ENCODE data around the gene ARL15. TPM values are rescaled to one million over a fixed set of nuclear protein-coding genes. Genes with fewer than 3 reads are reported as not detected.

ARL15 gene
- total RNA-seq, 1 donor from 2014 or later, result 16.9 TPM

DNA sequence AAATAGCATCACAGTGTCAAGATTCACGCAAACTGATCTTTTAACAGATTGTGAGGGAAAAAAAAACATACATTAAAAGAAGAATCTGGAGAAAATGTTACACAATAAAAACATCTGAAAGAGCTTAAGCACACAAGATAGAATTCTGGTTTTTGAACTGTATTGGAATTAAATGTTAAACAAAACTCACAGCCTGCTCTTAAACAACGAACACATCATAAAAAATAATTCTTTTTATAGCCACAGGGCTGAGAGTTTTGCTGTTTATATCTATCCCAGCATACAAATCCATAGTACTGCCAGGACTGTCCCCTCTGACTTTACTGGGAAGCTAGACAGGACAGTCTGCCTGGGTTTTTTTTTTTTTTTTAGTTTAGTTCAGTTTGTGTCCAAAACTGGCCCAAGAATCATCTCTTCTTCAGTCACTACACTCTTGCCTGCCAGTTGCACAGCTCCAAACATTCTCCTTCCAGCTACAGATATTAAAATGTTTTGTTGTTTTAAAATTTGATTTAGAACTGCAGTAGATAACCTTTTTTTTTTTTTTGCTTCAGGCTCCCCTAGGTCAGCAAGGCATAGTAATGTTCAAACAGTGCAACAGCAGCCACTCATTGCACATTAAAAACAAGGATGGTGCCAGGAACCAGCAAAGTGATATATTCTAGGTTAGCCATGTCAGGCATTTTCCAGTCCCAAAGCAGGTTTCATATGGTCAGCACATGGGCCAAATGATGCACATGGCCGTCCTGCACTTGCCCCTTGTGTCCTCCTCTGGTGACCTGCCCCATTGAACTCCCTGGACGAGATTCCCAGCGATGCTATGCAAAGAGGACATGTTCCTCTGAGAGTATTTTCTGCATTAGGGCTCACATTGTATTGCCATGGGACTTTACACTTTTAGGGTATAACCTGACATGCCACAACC, 173.6 kb downstream of the ARL15 start:
- Mint-ChIP-seq H3K4me1 (ENCODE audit: unreplicated experiment) (peaks cover 4% of the 10 kb centered on the region), H3K27ac (no peak overlapping the region), H3K4me3 (no peak overlapping the region), H3K36me3 (peaks cover 3% of the 10 kb centered on the region), H3K9me3 (no peaks in the 10 kb centered on the region), H3K27me3 (no peaks in the 10 kb centered on the region)
- no peak for DNase-seq (ENCODE audit: extremely low spot score, unreplicated experiment)
- TF ChIP-seq, protein P1, sequence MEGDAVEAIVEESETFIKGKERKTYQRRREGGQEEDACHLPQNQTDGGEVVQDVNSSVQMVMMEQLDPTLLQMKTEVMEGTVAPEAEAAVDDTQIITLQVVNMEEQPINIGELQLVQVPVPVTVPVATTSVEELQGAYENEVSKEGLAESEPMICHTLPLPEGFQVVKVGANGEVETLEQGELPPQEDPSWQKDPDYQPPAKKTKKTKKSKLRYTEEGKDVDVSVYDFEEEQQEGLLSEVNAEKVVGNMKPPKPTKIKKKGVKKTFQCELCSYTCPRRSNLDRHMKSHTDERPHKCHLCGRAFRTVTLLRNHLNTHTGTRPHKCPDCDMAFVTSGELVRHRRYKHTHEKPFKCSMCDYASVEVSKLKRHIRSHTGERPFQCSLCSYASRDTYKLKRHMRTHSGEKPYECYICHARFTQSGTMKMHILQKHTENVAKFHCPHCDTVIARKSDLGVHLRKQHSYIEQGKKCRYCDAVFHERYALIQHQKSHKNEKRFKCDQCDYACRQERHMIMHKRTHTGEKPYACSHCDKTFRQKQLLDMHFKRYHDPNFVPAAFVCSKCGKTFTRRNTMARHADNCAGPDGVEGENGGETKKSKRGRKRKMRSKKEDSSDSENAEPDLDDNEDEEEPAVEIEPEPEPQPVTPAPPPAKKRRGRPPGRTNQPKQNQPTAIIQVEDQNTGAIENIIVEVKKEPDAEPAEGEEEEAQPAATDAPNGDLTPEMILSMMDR (conservative IDR thresholded peaks at IDR 0.05), result no peak

DNA sequence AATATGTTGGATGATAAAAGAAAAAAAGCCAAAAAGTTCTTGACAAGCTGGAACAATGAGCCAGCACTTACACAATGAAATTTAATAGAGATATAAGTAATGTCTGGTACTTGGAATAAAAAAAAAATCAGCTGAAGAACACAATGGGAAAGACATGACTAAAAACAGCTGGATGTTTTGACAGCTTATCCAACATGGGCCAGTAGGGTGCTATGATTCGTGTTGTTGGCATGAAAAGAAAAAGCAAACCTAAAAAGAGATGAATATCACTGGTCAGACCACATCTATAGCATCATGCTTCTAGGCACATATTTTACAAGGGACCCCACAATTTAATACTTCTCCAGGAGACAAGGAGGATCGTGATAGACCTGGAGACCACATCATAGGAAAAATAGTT, 175.3 kb downstream of the ARL15 start:
- no peaks in the 10 kb centered on the region for H3K9me3 Mint-ChIP-seq
- H3K27ac Mint-ChIP-seq, result no peak overlapping the region
- no peaks in the 10 kb centered on the region for H3K27me3 Mint-ChIP-seq
- no peak overlapping the region for H3K4me3 Mint-ChIP-seq
- peaks cover 4% of the 10 kb centered on the region for H3K4me1 Mint-ChIP-seq (ENCODE audit: unreplicated experiment)
- TF ChIP-seq, protein P1 (conservative IDR thresholded peaks at IDR 0.05), result no peak
- H3K36me3 Mint-ChIP-seq, result peaks cover 3% of the 10 kb centered on the region
- no peak for DNase-seq (ENCODE audit: extremely low spot score, unreplicated experiment)

DNA sequence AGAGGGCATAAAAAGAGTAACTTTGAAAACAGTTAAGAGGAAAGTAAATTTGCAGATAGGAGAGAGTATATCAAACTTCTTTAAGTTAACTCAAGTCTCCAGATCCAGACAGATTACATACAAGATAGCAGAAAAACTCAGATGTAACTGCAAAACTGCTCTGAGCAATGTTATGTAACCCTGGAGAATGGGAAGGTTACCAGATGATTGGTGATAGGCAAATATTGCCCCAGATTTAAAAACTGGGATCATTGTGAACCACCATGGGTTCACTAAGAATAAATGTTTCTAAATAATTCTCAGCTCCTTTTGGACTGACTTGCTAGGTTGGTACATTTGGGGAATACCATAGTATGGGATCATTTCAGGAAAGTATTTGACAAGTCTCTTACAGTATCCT, 176.5 kb downstream of the ARL15 start:
- no peak overlapping the region for H3K27ac Mint-ChIP-seq

DNA sequence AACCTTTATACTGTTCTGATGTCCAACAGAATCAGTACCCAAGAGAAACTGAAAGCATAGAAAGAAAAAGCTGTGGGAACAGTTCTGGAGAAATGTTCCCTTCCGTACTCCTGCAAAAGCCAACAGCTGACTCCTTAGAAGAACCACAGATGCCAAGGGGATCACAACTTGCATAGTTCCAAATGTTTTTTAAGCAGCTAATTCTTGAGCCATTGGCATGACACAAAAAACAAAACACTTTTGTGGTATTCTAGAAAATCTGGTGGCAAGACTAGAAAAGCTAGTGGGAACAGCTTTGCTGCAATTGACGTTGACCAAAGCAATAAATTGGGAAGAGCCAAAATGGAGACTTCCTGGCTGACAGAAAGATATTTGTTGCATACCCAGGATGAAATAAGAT, 189.9 kb downstream of the ARL15 start:
- H3K4me3 Mint-ChIP-seq, result no peak overlapping the region
- H3K27me3 Mint-ChIP-seq, result no peaks in the 10 kb centered on the region
- H3K4me1 Mint-ChIP-seq (ENCODE audit: unreplicated experiment), result peaks cover 5% of the 10 kb centered on the region

More for the DNA sequence above, 176.5 kb downstream of the ARL15 start:
- no peaks in the 10 kb centered on the region for H3K9me3 Mint-ChIP-seq
- no peaks in the 10 kb centered on the region for H3K27me3 Mint-ChIP-seq
- H3K4me3 Mint-ChIP-seq, result no peak overlapping the region
- peaks cover 1% of the 10 kb centered on the region for H3K36me3 Mint-ChIP-seq
- H3K4me1 Mint-ChIP-seq (ENCODE audit: unreplicated experiment), result peaks cover 4% of the 10 kb centered on the region
- TF ChIP-seq, protein P1 (conservative IDR thresholded peaks at IDR 0.05), result no peak
- DNase-seq (ENCODE audit: extremely low spot score, unreplicated experiment), result no peak

DNA sequence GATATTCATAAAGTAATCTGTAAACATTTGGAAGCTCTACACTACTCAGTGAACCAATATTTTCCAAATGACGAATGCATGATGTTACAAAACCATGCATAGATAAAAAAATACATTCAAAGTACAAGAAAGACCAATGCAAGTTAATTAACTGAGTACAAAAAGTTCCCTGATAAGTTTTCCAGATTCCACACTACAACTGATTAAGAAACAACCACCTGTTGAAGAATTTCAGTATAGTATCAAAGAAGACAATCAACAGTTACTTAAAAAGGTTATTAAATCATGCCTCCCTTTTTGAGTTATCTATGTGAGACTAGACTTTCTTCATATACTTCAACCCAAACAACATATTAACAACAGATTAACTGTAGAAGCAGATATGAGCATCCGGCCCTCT, 192.4 kb downstream of the ARL15 start:
- Mint-ChIP-seq H3K4me3 (no peak overlapping the region), H3K27ac (no peak overlapping the region), H3K4me1 (ENCODE audit: unreplicated experiment) (peaks cover 5% of the 10 kb centered on the region), H3K36me3 (peaks cover 2% of the 10 kb centered on the region), H3K27me3 (no peaks in the 10 kb centered on the region), H3K9me3 (peaks cover 4% of the 10 kb centered on the region)
- TF ChIP-seq, protein P1 (conservative IDR thresholded peaks at IDR 0.05), result no peak
- no peak for DNase-seq (ENCODE audit: extremely low spot score, unreplicated experiment)

More for the DNA sequence above, 189.9 kb downstream of the ARL15 start:
- Mint-ChIP-seq H3K9me3 (peaks cover 4% of the 10 kb centered on the region), H3K27ac (no peak overlapping the region), H3K36me3 (no peaks in the 10 kb centered on the region)
- TF ChIP-seq, protein P1 (conservative IDR thresholded peaks at IDR 0.05), result no peak
- DNase-seq (ENCODE audit: extremely low spot score, unreplicated experiment), result no peak
